ENCODE measurements around the gene SH3RF3.

DNA sequence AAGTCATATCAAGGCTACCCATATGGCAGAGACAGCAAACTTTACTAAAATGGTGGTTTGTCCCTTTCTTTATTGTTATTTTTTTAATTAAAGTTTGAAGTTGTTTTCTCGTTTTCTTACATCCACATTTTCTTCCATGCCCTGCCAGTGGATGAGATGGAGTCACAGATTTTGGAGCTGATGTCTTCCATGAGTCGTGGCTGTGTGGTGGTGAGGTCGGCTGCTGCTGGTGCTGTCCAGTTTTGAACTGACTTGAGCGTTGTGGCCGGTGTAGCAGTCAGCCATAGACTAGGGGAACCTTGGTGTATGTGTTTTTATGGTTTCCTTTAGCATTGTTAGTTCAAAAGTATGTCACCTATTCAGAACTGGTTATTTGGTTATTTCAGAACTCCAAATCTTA is 182.8 kb downstream of the SH3RF3 start:
- TF ChIP-seq GATA3 (IDR thresholded peaks at IDR 0.05; ENCODE audit: low read depth, low read length) (no peak), GATA2 (IDR thresholded peaks at IDR 0.05; ENCODE audit: low read depth, low read length) (no peak)
